ENCODE measurements around the gene CMKLR1. TPM values are rescaled to one million over a fixed set of nuclear protein-coding genes. Genes with fewer than 3 reads are reported as not detected.

Gene CMKLR1
- polyA plus RNA-seq, 1 of the 3 experiments (the other 2 are of a cell fraction): 0.15 TPM

DNA sequence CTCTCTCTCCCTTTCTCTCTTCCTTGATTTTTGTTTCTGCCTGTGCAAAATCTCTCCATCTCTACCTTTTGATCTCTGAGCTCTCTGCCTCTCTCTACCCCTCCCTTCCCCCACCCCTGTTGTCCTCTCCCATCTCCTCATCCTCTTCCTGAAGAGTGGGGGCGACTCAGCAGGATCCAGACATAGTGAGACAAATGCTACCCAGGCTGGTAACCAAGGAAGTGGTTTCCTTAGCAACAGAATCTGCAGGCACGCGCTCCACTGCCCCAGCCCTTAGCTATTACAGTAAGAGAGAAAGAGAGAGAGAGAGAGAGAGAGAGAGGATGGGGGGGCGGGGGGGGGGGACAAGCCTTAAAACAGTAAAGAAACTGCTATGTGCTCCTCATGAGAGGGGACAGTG, 85.6 kb downstream of the CMKLR1 start:
- H3K9me3 ChIP-seq: no peaks in the 10 kb centered on the region
- H3K27me3 ChIP-seq (ENCODE audit: insufficient read depth): no peaks in the 10 kb centered on the region
- no peak for TF ChIP-seq TCF12 (IDR thresholded peaks at IDR 0.05)
- no peak for TF ChIP-seq EZH2phosphoT487 (IDR thresholded peaks at IDR 0.05; ENCODE audit: borderline replicate concordance, low read depth)
- no peak for TF ChIP-seq JUND (IDR thresholded peaks at IDR 0.05)
- TF ChIP-seq, protein P1, sequence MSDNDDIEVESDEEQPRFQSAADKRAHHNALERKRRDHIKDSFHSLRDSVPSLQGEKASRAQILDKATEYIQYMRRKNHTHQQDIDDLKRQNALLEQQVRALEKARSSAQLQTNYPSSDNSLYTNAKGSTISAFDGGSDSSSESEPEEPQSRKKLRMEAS (IDR thresholded peaks at IDR 0.05; ENCODE audit: low read depth): no peak
- no peak for TF ChIP-seq YY1 (IDR thresholded peaks at IDR 0.05; ENCODE audit: low read depth)
- TF ChIP-seq NFIC (IDR thresholded peaks at IDR 0.05; ENCODE audit: borderline replicate concordance): no peak
- TF ChIP-seq EP300 (IDR thresholded peaks at IDR 0.05; ENCODE audit: borderline replicate concordance in 1 of 2, low read depth in 1 of 2, low read length in 1 of 2): no peak
- TF ChIP-seq CHD2 (IDR thresholded peaks at IDR 0.05; ENCODE audit: low read length, partially characterized antibody): no peak
- TF ChIP-seq GABPA (IDR thresholded peaks at IDR 0.05; ENCODE audit: low read depth): no peak
- no peak for TF ChIP-seq RAD21 (IDR thresholded peaks at IDR 0.05; ENCODE audit: low read length)
- no peak for TF ChIP-seq NRF1 (IDR thresholded peaks at IDR 0.05; ENCODE audit: low read depth, low read length)
- TF ChIP-seq RCOR1 (IDR thresholded peaks at IDR 0.05; ENCODE audit: low read length): no peak
- TF ChIP-seq, protein P2, sequence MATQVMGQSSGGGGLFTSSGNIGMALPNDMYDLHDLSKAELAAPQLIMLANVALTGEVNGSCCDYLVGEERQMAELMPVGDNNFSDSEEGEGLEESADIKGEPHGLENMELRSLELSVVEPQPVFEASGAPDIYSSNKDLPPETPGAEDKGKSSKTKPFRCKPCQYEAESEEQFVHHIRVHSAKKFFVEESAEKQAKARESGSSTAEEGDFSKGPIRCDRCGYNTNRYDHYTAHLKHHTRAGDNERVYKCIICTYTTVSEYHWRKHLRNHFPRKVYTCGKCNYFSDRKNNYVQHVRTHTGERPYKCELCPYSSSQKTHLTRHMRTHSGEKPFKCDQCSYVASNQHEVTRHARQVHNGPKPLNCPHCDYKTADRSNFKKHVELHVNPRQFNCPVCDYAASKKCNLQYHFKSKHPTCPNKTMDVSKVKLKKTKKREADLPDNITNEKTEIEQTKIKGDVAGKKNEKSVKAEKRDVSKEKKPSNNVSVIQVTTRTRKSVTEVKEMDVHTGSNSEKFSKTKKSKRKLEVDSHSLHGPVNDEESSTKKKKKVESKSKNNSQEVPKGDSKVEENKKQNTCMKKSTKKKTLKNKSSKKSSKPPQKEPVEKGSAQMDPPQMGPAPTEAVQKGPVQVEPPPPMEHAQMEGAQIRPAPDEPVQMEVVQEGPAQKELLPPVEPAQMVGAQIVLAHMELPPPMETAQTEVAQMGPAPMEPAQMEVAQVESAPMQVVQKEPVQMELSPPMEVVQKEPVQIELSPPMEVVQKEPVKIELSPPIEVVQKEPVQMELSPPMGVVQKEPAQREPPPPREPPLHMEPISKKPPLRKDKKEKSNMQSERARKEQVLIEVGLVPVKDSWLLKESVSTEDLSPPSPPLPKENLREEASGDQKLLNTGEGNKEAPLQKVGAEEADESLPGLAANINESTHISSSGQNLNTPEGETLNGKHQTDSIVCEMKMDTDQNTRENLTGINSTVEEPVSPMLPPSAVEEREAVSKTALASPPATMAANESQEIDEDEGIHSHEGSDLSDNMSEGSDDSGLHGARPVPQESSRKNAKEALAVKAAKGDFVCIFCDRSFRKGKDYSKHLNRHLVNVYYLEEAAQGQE (IDR thresholded peaks at IDR 0.05; ENCODE audit: low read depth, low read length): no peak
- POLR2A ChIA-PET: no interaction called here
- H3K79me2 ChIP-seq (ENCODE audit: insufficient read depth): no peaks in the 10 kb centered on the region
- no peak overlapping the region for H3K4me3 ChIP-seq (ENCODE audit: low read depth in 2 of 2, low read length in 1 of 2)
- no peak overlapping the region for H3K9ac ChIP-seq
- H3K4me2 ChIP-seq: no peak overlapping the region
- peaks cover 0 to 20% of the 10 kb centered on the region in 2 experiments; a peak in 1 of 4 replicates for H3K4me1 ChIP-seq (ENCODE audit: control insufficient read depth in 1 of 2, insufficient read depth in 2 of 2, low read depth in 1 of 2, low read length in 1 of 2)
- H3F3A ChIP-seq (replicated peaks; ENCODE audit: insufficient read depth): no peaks in the 10 kb centered on the region
- no peaks in the 10 kb centered on the region for H4K20me1 ChIP-seq (ENCODE audit: insufficient read depth)
- whole genome bisulfite sequencing (ENCODE audit: low lambda C conversion rate): 3% methylated on average over 4 of the region's 4 CpGs
- CTCF ChIA-PET: interaction anchor here (0.7 to 2.0 kb wide), 3 partner anchors 11 to 121 kb away, joined by 3 to 7 read pairs (median 3); no protein-coding TSS in a partner anchor
- no peaks in the 10 kb centered on the region for H3K9me2 ChIP-seq
- H3K36me3 ChIP-seq (replicated peaks in 1 of 2; ENCODE audit: control insufficient read depth in 1 of 2, insufficient read depth in 2 of 2, low read length in 1 of 2): no peaks in the 10 kb centered on the region
- H2AFZ ChIP-seq (ENCODE audit: low read depth): no peak overlapping the region
- peak overlapping the region in 1 of 2 experiments; percentile 85; a peak in 2 of 4 replicates for H3K27ac ChIP-seq (ENCODE audit: low read depth in 2 of 2, low read length in 1 of 2)
- DNase-seq: peak; percentile 70

DNA sequence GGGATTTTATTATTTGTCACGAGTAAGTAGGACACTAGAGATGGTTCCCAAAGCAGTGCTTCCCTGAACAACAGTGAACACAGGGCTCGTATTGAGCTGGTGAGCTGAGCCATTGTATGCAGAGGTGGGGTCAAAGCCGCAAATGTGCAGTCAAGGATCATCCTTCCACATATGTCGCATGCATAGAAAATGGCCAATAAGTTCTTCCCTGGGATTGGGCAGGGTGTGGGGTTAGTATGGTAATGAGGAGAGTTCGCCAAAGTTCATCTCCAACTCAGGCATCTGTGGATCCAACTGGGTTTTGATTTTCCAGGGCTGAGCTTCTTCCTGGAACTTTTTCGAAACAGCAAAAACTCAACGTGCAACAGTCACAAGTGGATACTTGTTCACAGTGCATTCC, 86.6 kb downstream of the CMKLR1 start:
- Histone ChIP-seq H3K27ac (ENCODE audit: low read depth in 2 of 2, low read length in 1 of 2) (peak overlapping the region in 1 of 2 experiments; percentile 85; a peak in 2 of 4 replicates), H3K9me2 (no peaks in the 10 kb centered on the region), H3K36me3 (replicated peaks in 1 of 2; ENCODE audit: control insufficient read depth in 1 of 2, insufficient read depth in 2 of 2, low read length in 1 of 2) (no peaks in the 10 kb centered on the region), H3K4me3 (ENCODE audit: low read depth in 2 of 2, low read length in 1 of 2) (no peak overlapping the region), H3K27me3 (ENCODE audit: insufficient read depth) (no peaks in the 10 kb centered on the region), H3F3A (replicated peaks; ENCODE audit: insufficient read depth) (no peaks in the 10 kb centered on the region), H3K9ac (no peak overlapping the region), H2AFZ (ENCODE audit: low read depth) (no peak overlapping the region), H3K4me1 (ENCODE audit: control insufficient read depth in 1 of 2, insufficient read depth in 2 of 2, low read depth in 1 of 2, low read length in 1 of 2) (peaks cover 0 to 20% of the 10 kb centered on the region in 2 experiments; a peak in 1 of 4 replicates), H3K9me3 (no peaks in the 10 kb centered on the region), H4K20me1 (ENCODE audit: insufficient read depth) (no peaks in the 10 kb centered on the region), H3K4me2 (no peak overlapping the region), H3K79me2 (ENCODE audit: insufficient read depth) (no peaks in the 10 kb centered on the region)
- POLR2A ChIA-PET: no interaction called here
- CTCF ChIA-PET: interaction anchor here (1.6 to 2.0 kb wide), 2 partner anchors 10 to 18 kb away, joined by 5 to 7 read pairs; no protein-coding TSS in a partner anchor
- WGBS (ENCODE audit: low lambda C conversion rate): 18% methylated on average over 7 of the region's 7 CpGs
- DNase-seq: no peak
- TF ChIP-seq, protein P1 (IDR thresholded peaks at IDR 0.05; ENCODE audit: low read depth): no peak
- TF ChIP-seq JUND (IDR thresholded peaks at IDR 0.05) (no peak), YY1 (IDR thresholded peaks at IDR 0.05; ENCODE audit: low read depth) (no peak), RAD21 (IDR thresholded peaks at IDR 0.05; ENCODE audit: low read length) (no peak), FOSL2 (IDR thresholded peaks at IDR 0.05; ENCODE audit: borderline replicate concordance, low read depth) (no peak), RXRA (IDR thresholded peaks at IDR 0.05; ENCODE audit: borderline replicate concordance, low read depth) (no peak), SMC3 (IDR thresholded peaks at IDR 0.05; ENCODE audit: low read depth, low read length) (no peak), TEAD4 (IDR thresholded peaks at IDR 0.05; ENCODE audit: borderline replicate concordance, insufficient read depth) (no peak)
- TF ChIP-seq, protein P3, sequence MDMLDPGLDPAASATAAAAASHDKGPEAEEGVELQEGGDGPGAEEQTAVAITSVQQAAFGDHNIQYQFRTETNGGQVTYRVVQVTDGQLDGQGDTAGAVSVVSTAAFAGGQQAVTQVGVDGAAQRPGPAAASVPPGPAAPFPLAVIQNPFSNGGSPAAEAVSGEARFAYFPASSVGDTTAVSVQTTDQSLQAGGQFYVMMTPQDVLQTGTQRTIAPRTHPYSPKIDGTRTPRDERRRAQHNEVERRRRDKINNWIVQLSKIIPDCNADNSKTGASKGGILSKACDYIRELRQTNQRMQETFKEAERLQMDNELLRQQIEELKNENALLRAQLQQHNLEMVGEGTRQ (IDR thresholded peaks at IDR 0.05; ENCODE audit: borderline replicate concordance, low read depth, low read length): no peak
- TF ChIP-seq, protein P4, sequence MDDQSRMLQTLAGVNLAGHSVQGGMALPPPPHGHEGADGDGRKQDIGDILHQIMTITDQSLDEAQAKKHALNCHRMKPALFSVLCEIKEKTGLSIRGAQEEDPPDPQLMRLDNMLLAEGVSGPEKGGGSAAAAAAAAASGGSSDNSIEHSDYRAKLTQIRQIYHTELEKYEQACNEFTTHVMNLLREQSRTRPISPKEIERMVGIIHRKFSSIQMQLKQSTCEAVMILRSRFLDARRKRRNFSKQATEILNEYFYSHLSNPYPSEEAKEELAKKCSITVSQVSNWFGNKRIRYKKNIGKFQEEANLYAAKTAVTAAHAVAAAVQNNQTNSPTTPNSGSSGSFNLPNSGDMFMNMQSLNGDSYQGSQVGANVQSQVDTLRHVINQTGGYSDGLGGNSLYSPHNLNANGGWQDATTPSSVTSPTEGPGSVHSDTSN (IDR thresholded peaks at IDR 0.05): no peak
- TF ChIP-seq, protein P5, sequence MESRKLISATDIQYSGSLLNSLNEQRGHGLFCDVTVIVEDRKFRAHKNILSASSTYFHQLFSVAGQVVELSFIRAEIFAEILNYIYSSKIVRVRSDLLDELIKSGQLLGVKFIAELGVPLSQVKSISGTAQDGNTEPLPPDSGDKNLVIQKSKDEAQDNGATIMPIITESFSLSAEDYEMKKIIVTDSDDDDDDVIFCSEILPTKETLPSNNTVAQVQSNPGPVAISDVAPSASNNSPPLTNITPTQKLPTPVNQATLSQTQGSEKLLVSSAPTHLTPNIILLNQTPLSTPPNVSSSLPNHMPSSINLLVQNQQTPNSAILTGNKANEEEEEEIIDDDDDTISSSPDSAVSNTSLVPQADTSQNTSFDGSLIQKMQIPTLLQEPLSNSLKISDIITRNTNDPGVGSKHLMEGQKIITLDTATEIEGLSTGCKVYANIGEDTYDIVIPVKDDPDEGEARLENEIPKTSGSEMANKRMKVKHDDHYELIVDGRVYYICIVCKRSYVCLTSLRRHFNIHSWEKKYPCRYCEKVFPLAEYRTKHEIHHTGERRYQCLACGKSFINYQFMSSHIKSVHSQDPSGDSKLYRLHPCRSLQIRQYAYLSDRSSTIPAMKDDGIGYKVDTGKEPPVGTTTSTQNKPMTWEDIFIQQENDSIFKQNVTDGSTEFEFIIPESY (IDR thresholded peaks at IDR 0.05; ENCODE audit: borderline replicate concordance, low read depth): no peak

Data from SK-N-SH (cell line).